Muscle of back (tissue), 11 donors: ENCODE data around the gene CHD9NB. TPM values are rescaled to one million over a fixed set of nuclear protein-coding genes. Genes with fewer than 3 reads are reported as not detected.
"Not testable (repeated sequence)": the region's sequence is repeated elsewhere in the genome, so short reads cannot be mapped to it uniquely, and the experiment has no call there.

Experiments
- DNase-seq, 3 donors: peaks; one replicate each; pipeline versions ENCODE4 v3.0.0 to v3.0.0-alpha.2; 2013
- polyA plus RNA-seq, 10 donors: library from polyadenylated mRNA; unstranded; fragments of 120-200 nt; gene quantifications; one replicate each; pipeline ENCODE4 v1.2.1, GENCODE V29; 2013; ENCODE audit not compliant: insufficient read length in 10 of 10

CHD9NB gene
- polyA plus RNA-seq, 10 donors, result 1.3 to 4.6 (median 2.3) TPM

GRCh38 chr16:53058882-53059281 is 6.2 kb upstream of the CHD9NB start:
- DNase-seq, result no peak

- DNase-seq, result no peak
Measured at GRCh38 chr16:53058441-53058840, 5.7 kb upstream of the CHD9NB start.

- no peak for DNase-seq
Measured at GRCh38 chr16:53057658-53058057, 5.0 kb upstream of the CHD9NB start.

- no peak for DNase-seq
Measured at GRCh38 chr16:53056392-53056881, 3.7 kb upstream of the CHD9NB start.

GRCh38 chr16:53055541-53056391 is 3.1 kb upstream of the CHD9NB start:
- DNase-seq, result peak; percentile 53 to 88 (median 55)

GRCh38 chr16:53054670-53055485 is 2.2 kb upstream of the CHD9NB start, which contains the start of gene CHD9:
Gene CHD9, plus strand, starts transcription at chr16:53054991. Its CDS starts 101,099 bp downstream, at chr16:53156090.
- peak; percentile 88 to 97 (median 94) for DNase-seq

- DNase-seq, result peak in 1 of 3 donors; percentile 68
Measured at GRCh38 chr16:53053967-53054669, 1.4 kb upstream of the CHD9NB start.

- not testable (repeated sequence) for DNase-seq
Measured at GRCh38 chr16:53051255-53051654, 1.4 kb downstream of the CHD9NB start.

- DNase-seq, result no peak
Measured at GRCh38 chr16:53048139-53048915, 4.4 kb downstream of the CHD9NB start.

GRCh38 chr16:53047515-53047914 is 5.2 kb downstream of the CHD9NB start:
- not testable (repeated sequence) for DNase-seq

GRCh38 chr16:53045341-53046220 is 7.1 kb downstream of the CHD9NB start:
- no peak for DNase-seq

- no peak for DNase-seq
Measured at GRCh38 chr16:53043986-53044601, 8.6 kb downstream of the CHD9NB start.

- peak in 2 of 3 donors; percentile 71 to 88 for DNase-seq
Measured at GRCh38 chr16:53043428-53043831, 9.3 kb downstream of the CHD9NB start.

GRCh38 chr16:53042235-53042701 is 10.4 kb downstream of the CHD9NB start:
- DNase-seq, result no peak

GRCh38 chr16:53041320-53042051 is 11.2 kb downstream of the CHD9NB start:
- peak; percentile 68 to 98 (median 94) for DNase-seq

GRCh38 chr16:53040788-53041187 is 11.9 kb downstream of the CHD9NB start:
- DNase-seq, result no peak

GRCh38 chr16:53036711-53037110 is 16.0 kb downstream of the CHD9NB start:
- not testable (repeated sequence) for DNase-seq

- DNase-seq, result no peak
Measured at GRCh38 chr16:53036066-53036465, 16.6 kb downstream of the CHD9NB start.
